SK-N-SH (cell line): Measurements from ENCODE around the gene PRMT3. TPM values are rescaled to one million over a fixed set of nuclear protein-coding genes. Genes with fewer than 3 reads are reported as not detected.

Experiments
- CTCF ChIA-PET: fragments of 300-600, 350-600 bp; formaldehyde crosslinking; extraction: SDS; loops from one replicate; lab custom pipeline; 2021; lab: Yijun Ruan, JAX
- POLR2A ChIA-PET: fragments of 350-600 bp; sonication (Branson Sonifier 250); formaldehyde crosslinking; extraction: SDS; loops from one replicate; lab custom pipeline; 2020; ENCODE audit warnings: antibody characterized with exemption, inconsistent platforms; lab: Yijun Ruan, JAX
- DNase-seq: peaks from one replicate; pipeline ENCODE4 v3.0.0; 2012
- H2AFZ ChIP-seq: fragments of 200-600 bp; sonication (generic); 2 replicates; pipeline ENCODE4 v1.8.1; 2016; ENCODE audit warnings: antibody characterized with exemption, mild to moderate bottlenecking, low read depth
- H3F3A ChIP-seq: fragments of 200-600 bp; sonication (generic); replicated peaks from 2 replicates; pipeline ENCODE3; 2016; ENCODE audit warnings: antibody characterized with exemption, mild to moderate bottlenecking; ENCODE audit not compliant: insufficient read depth
- H3K27ac ChIP-seq, 2 experiments: fragments of 200-500 bp in 1 of 2; fragments of 200-600 bp in 1 of 2; sonication (Bioruptor generic) in 1 of 2; sonication (generic), shearing (Covaris generic) in 1 of 2; 2 replicates each; pipeline versions ENCODE4 v1.5.1 to v1.6.1; 2014 to 2016; ENCODE audit warnings: low read depth in 2 of 2, inconsistent platforms in 1 of 2, low read length in 1 of 2, mild to moderate bottlenecking in 1 of 2, mixed read lengths in 1 of 2
- H3K27me3 ChIP-seq: fragments of 200-600 bp; sonication (generic), shearing (Covaris generic); 2 replicates; pipeline ENCODE4 v1.6.1; 2016; ENCODE audit warnings: mixed run types; ENCODE audit not compliant: insufficient read depth
- H3K36me3 ChIP-seq, 2 experiments: fragments of 200-500 bp in 1 of 2; fragments of 200-600 bp in 1 of 2; sonication (Bioruptor generic) in 1 of 2; sonication (generic) in 1 of 2; replicated peaks in 1 of 2; 2 replicates each; pipeline versions ENCODE3 to v1.5.1; 2014 to 2016; ENCODE audit warnings: low read length in 1 of 2, mild to moderate bottlenecking in 1 of 2; ENCODE audit not compliant: insufficient read depth in 2 of 2, control insufficient read depth in 1 of 2
- H3K4me1 ChIP-seq, 2 experiments: fragments of 200-500 bp in 1 of 2; fragments of 200-600 bp in 1 of 2; sonication (Bioruptor generic) in 1 of 2; sonication (generic), shearing (Covaris generic) in 1 of 2; 2 replicates each; pipeline versions ENCODE4 v1.5.1 to v1.6.1; 2014 to 2016; ENCODE audit warnings: low read depth in 1 of 2, low read length in 1 of 2, mixed run types in 1 of 2; ENCODE audit not compliant: insufficient read depth in 2 of 2, control insufficient read depth in 1 of 2
- H3K4me2 ChIP-seq: fragments of 200-600 bp; sonication (generic), shearing (Covaris generic); 2 replicates; pipeline ENCODE4 v1.6.1; 2017; ENCODE audit warnings: mixed run types
- H3K4me3 ChIP-seq, 2 experiments: fragments of 200-500 bp in 1 of 2; fragments of 200-600 bp in 1 of 2; sonication (Bioruptor generic) in 1 of 2; sonication (generic), shearing (Covaris generic) in 1 of 2; 2 replicates each; pipeline versions ENCODE4 v1.5.1 to v1.8.1; 2014 to 2016; ENCODE audit warnings: low read depth in 2 of 2, inconsistent platforms in 1 of 2, low read length in 1 of 2, mild to moderate bottlenecking in 1 of 2, mixed read lengths in 1 of 2, moderate library complexity in 1 of 2
- H3K79me2 ChIP-seq: fragments of 200-600 bp; sonication (generic); 2 replicates; pipeline ENCODE4 v1.8.1; 2017; ENCODE audit warnings: mild to moderate bottlenecking; ENCODE audit not compliant: insufficient read depth
- H3K9ac ChIP-seq: fragments of 200-600 bp; sonication (generic); 2 replicates; pipeline ENCODE4 v1.6.1; 2017; ENCODE audit warnings: mixed run types
- H3K9me2 ChIP-seq: fragments of 200-600 bp; sonication (generic); 2 replicates; pipeline ENCODE4 v1.6.1; 2017; ENCODE audit warnings: mixed run types
- H3K9me3 ChIP-seq: fragments of 200-600 bp; sonication (generic); 2 replicates; pipeline ENCODE4 v1.6.1; 2017; ENCODE audit warnings: mixed run types, mild to moderate bottlenecking, moderate library complexity
- H4K20me1 ChIP-seq: fragments of 200-600 bp; sonication (generic); 2 replicates; pipeline ENCODE4 v1.6.1; 2017; ENCODE audit warnings: mild to moderate bottlenecking, mixed run types; ENCODE audit not compliant: insufficient read depth
- EZH2phosphoT487 ChIP-seq: fragments of 200-600 bp; sonication (generic); IDR thresholded peaks from 2 replicates; pipeline ENCODE4 v1.6.1; 2017; ENCODE audit warnings: low read depth, mixed run types, mild to moderate bottlenecking, antibody characterized with exemption, moderate library complexity, borderline replicate concordance
- GABPA ChIP-seq: IDR thresholded peaks from 2 replicates; pipeline ENCODE4 v1.4.0; 2012; ENCODE audit warnings: low read depth, mild to moderate bottlenecking
- NFIC ChIP-seq: IDR thresholded peaks from 2 replicates; pipeline ENCODE4 v1.4.0; 2012; ENCODE audit warnings: borderline replicate concordance
- POLR2AphosphoS5 ChIP-seq: IDR thresholded peaks from 2 replicates; pipeline ENCODE4 v1.6.1; 2012; ENCODE audit warnings: low read depth, low read length
- RAD21 ChIP-seq: IDR thresholded peaks from 2 replicates; pipeline ENCODE4 v1.6.1; 2012; ENCODE audit warnings: mild to moderate bottlenecking, low read length
- REST ChIP-seq: IDR thresholded peaks from 2 replicates; pipeline ENCODE4 v1.6.1; 2012; ENCODE audit warnings: mild to moderate bottlenecking, low read depth, low read length, moderate library complexity
- RFX5 ChIP-seq: IDR thresholded peaks from 2 replicates; pipeline ENCODE4 v1.6.1; 2012; ENCODE audit warnings: mild to moderate bottlenecking, improper control_type of control experiment, low read length
- SIN3A ChIP-seq: IDR thresholded peaks from 2 replicates; pipeline ENCODE4 v1.6.1; 2012; ENCODE audit warnings: low read depth, mild to moderate bottlenecking, low read length, moderate library complexity, borderline replicate concordance
- SMC3 ChIP-seq: IDR thresholded peaks from 2 replicates; pipeline ENCODE4 v1.6.1; 2012; ENCODE audit warnings: low read depth, low read length, improper control_type of control experiment
- TAF1 ChIP-seq: IDR thresholded peaks from 2 replicates; pipeline ENCODE4 v1.6.1; 2012; ENCODE audit warnings: low read depth, mild to moderate bottlenecking, low read length, moderate library complexity, borderline replicate concordance
- TCF12 ChIP-seq: IDR thresholded peaks from 2 replicates; pipeline ENCODE4 v1.4.0; 2012
- USF1 ChIP-seq: IDR thresholded peaks from 2 replicates; pipeline ENCODE4 v1.4.0; 2012; ENCODE audit warnings: low read depth, borderline replicate concordance
- USF2 ChIP-seq: fragments of 150-350 bp; IDR thresholded peaks from 2 replicates; pipeline ENCODE4 v1.6.1; 2017; ENCODE audit warnings: antibody characterized with exemption, low read length, low read depth, borderline replicate concordance
- YY1 ChIP-seq: IDR thresholded peaks from 2 replicates; pipeline ENCODE4 v1.4.0; 2012; ENCODE audit warnings: low read depth, mild to moderate bottlenecking
- ZBTB33 ChIP-seq: IDR thresholded peaks from 2 replicates; pipeline ENCODE4 v1.4.0; 2012; ENCODE audit warnings: low read depth, borderline replicate concordance
- WGBS: methylation state at CpG from one replicate; pipeline ENCODE4 v1.1.6; 2017; ENCODE audit warnings: low lambda C conversion rate; 5-methylcytosine and 5-hydroxymethylcytosine counted together
- polyA plus RNA-seq, 3 experiments: library from polyadenylated mRNA; depleted of rRNA; stranded (reverse); fragments of >200 nt; gene quantifications; 2 replicates each; pipeline ENCODE4 v1.2.3, GENCODE V29; 2012

PRMT3 gene
- polyA plus RNA-seq, 1 of the 3 experiments (the other 2 are of a cell fraction) = 10.8 TPM

- TF ChIP-seq REST = no peak
These were observed 66.3 kb downstream of the PRMT3 start (continued) for GRCh38 chr11:20453657-20454316.

- Histone ChIP-seq H3K4me1 (peaks cover 0 to 13% of the 10 kb centered on the region in 2 experiments; a peak in 2 of 4 replicates), H3K79me2 (no peaks in the 10 kb centered on the region), H3K9me2 (no peaks in the 10 kb centered on the region), H3K4me2 (no peak overlapping the region), H3K4me3 (no peak overlapping the region), H4K20me1 (no peaks in the 10 kb centered on the region), H2AFZ (no peak overlapping the region), H3F3A (no peaks in the 10 kb centered on the region), H3K9ac (no peak overlapping the region), H3K36me3 (peaks cover 4 to 10% of the 10 kb centered on the region in 2 experiments), H3K9me3 (no peaks in the 10 kb centered on the region), H3K27ac (no peak overlapping the region), H3K27me3 (no peaks in the 10 kb centered on the region)
- no peak for TF ChIP-seq YY1
- no peak for TF ChIP-seq USF1
- TF ChIP-seq RAD21 = no peak
- no peak for TF ChIP-seq TAF1
- no peak for TF ChIP-seq POLR2AphosphoS5
- no peak for TF ChIP-seq RFX5
- TF ChIP-seq TCF12 = no peak
- TF ChIP-seq NFIC = no peak
- no peak for TF ChIP-seq USF2
- no peak for TF ChIP-seq SMC3
- no peak for TF ChIP-seq ZBTB33
- no peak for TF ChIP-seq EZH2phosphoT487
- TF ChIP-seq SIN3A = no peak
- no peak for TF ChIP-seq GABPA
- CTCF ChIA-PET = interaction anchor here (0.7 to 1.6 kb wide), 2 partner anchors 22 to 153 kb away, joined by 3 to 5 read pairs; no protein-coding TSS in a partner anchor
- WGBS = 95% methylated on average over 4 of the region's 4 CpGs
- POLR2A ChIA-PET = no interaction called here
- DNase-seq = no peak
These were observed 69.7 kb downstream of the PRMT3 start for GRCh38 chr11:20457001-20457799.
